Stimulated activated CD4-positive, alpha-beta T cell treated with anti-CD3 and anti-CD28 coated beads, Interleukin-2, amount 100 ng/mL, for 4 hours (primary cell): Measurements from ENCODE around the gene SEMA4C.
A peak's percentile ranks its signal among the peaks of the same experiment; 100 is the strongest.

ENCODE experiments used
- DNase-seq: peaks from one replicate; pipeline ENCODE4 v3.0.0-alpha.2; 2020; ENCODE audit warnings: low read depth

SEMA4C gene

DNA sequence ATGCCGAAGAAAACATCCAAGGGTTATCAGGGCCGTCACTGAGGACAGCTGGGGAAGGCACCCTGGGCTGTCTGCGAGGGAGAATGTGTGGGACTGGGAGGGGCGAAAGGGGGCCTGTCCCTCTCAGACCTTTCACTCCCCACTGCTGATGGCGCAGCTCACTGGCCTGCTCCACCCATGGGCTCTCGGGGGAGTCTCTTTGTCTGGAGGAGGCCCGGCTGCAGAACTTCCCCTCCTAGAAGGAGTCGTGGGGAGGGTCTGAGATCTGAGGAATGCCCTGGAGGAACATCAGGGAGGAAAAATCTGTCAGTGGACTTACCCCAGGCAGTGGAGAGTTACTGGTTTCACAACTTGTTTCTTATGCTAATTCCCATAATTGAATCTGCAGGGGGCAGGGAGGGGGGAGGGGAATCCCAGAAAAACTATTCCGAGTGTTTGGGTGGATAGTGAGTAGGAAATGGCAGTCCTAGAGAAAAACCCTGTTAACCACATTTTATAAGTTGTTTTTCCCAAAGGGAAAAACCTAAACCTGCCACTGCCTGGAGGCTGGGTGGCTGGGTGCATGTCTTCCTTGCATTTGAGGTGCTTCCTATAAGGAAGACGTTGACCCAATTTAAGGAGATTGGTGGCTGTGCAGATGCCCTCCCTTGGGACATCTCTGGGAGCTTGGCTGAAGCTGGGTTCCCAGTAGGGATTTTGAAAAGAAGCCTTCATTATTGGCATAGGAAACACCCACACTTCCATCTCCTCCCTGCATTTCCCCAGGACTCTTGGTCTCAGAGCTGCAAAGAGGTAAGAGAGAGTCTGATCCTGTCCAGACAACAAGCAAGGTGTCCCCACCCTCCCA, 11.7 kb upstream of the SEMA4C start:
- no peak for DNase-seq

DNA sequence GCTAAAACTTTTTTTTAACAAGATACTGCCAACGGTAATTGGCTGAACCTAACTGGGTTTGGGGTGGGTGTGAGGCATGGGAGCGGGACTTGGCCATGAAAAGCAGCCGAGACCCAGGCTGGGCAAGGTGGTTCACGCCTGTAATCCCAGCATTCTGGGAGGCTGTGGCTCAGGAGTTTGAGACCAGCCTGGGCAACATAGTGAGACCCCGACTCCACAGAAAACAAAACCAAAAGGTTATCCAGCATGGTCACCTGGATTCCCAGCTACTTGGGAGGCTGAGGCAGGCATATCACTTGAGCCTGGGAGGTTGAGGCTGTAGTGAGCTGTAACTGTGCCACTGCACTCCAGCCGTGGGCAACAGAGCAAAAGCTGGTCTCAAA, 11.0 kb upstream of the SEMA4C start:
- DNase-seq: no peak

DNA sequence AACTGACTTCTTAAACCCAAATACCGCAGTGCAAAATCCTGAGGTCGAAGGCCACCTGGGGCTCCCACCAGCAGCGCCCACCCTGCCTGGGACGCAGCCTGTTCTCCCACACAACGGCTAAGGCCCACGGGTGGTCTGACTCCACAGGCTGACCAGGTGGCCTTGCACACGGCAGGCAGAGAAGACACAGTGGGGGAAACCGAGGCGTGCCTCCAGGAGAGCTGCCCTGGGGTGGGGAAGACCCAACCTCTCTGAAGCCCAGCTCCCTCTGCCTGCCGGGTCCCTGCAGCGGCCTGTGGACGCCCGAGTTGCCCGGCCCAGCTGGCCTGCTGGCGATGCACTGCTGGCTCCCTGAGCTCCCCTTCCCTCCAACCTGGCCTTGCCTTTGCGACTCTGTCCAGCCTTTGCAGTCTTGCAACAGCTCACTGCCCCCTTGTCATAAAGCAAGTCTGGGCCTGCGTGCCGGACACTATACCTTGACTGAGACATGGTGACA, 9.7 kb upstream of the SEMA4C start:
- no peak for DNase-seq

DNA sequence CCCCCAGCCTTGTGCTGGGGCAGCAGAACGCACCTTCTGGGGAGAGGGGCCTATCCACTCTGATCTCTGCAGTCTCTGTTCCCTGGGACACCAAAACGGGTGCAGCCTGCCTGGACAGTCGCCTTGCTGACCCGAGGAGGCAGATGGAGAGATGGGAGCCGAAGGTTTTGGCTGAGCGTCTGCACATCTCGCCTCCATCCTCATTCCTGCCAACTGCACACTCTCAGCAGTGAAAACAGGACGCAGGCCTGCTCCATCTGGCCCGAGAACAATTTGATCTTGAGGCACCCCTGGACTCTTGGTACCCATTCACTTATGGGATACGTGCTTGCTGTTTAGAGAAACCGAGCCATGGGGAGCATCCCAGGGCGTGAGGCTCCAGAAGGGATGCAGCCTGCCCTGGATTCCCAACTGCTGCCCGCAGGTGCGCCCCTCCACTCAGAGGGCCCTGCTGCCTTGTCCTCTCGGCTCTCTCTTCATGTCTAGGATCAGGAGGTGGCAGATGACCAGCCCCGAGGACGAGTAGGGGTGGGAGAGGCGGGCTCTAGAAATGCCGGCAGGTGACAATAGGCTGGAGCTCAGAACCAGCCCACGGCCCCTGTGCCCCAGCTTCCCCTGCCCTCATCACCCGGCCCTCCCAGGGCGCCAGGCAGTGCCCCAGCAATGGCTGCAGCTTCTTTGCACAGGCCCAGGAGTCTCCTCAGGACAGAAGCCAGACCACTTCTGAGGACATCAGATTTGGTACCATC, 9.1 kb upstream of the SEMA4C start:
- no peak for DNase-seq

DNA sequence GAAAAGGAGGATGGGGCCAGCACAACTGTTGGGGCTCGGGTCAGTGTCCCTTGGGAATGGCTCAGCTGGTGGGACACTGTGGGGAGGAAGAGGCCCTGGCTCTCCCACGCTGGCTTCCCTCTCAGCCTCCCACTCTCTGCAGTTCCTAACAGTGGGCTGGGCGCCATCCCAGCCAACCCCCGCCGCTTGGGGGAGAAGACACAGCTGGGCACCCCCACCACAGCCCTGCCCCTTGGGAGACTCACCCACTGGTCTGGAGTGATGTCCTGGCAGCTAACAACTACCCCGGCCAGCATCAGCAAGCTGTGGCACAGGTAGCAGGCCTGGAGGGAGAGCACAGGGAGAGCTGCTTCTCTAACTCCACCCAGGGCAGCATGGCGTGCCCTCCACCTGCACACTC, 8.3 kb upstream of the SEMA4C start:
- DNase-seq: no peak

DNA sequence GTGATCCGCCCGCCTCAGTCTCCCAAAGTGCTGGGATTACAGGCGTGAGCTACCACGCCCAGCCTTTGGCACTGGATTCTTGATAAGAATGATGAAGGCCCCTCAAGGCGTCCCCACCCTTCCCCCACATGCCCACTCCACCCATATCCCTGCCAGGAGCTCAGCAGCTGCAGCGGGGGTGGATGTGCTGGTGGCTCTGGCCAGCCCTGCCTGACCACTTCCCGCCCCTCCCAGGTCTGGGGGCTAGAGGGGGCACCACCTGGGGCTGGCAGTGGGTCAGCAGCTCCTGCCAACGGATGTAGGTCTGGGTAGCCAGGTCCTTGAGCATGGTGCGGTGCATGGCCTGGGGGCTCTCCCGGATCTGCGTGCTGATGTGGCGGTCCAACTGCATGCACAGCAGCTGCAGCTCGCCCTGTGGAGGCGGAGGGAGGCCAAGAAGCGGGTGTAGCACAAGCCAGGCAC, 7.8 kb upstream of the SEMA4C start:
- DNase-seq: no peak

DNA sequence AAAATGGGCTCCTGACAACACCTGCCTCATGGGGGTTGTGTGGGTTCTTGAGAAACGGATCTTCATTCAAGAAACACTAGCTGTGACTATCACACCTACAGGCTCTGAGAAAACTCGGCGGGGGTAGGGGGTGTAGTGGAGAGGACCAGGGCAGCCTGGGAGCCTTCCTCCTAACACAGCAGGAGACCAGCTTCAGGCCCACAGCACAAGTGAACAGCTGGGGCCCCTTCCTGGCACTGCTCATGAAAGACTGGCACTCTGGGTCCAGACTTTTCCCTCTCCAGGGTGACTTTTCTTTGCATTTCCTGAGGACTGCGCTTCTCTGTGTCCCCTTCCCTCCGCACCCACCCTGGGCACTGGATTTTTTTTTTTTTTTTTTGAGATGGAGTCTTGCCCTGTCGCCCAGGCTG, 7.2 kb upstream of the SEMA4C start:
- no peak for DNase-seq

DNA sequence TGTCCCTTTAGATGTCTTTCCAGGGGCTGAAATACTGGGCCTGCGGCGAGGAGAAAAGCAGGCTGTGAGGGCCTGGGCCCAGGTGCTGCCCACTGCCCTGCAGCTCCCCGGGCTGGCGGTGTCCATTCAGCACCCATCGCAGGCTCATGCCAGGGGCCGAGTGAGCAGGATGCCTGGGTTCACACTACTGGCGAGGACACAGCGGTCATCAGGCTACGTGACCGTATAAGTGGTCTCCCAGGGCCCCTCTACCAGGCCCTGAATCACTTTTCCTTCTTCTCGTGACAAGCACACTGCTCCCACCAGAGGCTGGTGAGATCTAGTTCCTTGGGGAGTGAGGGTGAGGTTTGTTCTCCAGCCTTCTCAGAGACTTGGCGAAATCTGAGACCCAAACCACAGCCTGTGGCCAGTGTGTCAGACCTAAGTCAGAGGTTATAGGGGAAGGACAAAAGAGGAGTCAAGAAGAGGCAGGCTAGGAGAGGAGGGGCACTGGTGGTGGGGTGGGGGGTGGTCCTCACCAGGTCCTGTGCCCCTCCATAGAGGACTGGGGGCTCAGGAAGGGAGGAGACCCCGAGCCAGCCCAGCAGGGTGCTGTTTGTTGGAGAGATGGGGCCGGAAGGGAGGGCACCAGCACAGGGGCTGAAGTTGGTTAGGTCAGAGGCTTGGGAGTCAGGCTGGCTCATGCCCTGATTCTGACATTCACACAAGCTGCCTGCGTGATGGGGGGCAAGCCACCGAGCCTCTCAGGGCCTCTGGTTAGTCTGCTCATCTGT, 6.6 kb upstream of the SEMA4C start:
- DNase-seq: no peak

DNA sequence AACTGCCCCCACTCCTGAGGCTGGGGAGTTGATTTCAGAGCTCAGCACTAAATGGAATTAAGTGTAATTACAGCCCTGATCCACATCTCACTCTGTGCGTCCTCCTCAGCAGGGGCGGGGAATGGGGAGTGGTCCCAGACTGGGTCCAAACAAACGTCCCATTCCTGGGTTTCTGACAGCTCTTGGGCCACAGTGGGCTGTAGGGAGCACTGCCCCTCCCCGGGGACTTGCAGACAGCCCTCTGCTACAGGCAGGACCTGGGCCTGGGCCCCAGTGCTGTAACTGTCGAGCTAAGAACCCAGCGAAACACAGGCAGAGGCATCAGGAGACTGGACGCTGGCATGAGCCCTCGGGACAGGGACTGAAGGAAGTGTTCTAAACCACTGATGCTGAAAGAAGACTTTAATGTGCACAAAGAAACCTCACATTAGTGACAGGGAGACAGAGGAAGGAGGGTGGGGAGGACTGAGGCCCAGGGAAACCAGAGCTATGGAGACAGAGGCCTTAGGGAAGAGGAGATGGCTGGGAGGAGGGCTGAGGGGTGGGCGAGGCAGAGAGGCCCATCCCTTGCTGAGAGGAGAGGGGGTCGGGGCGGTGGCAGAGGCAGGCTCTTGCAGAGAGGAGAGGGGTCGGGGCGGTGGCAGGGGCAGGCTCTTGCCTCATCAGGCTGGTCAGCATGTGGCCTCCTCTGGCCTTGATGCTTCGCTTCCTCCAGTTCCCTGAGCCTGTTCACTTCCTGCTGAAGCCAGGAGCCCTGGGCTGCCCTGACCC, 5.8 kb upstream of the SEMA4C start:
- no peak for DNase-seq

DNA sequence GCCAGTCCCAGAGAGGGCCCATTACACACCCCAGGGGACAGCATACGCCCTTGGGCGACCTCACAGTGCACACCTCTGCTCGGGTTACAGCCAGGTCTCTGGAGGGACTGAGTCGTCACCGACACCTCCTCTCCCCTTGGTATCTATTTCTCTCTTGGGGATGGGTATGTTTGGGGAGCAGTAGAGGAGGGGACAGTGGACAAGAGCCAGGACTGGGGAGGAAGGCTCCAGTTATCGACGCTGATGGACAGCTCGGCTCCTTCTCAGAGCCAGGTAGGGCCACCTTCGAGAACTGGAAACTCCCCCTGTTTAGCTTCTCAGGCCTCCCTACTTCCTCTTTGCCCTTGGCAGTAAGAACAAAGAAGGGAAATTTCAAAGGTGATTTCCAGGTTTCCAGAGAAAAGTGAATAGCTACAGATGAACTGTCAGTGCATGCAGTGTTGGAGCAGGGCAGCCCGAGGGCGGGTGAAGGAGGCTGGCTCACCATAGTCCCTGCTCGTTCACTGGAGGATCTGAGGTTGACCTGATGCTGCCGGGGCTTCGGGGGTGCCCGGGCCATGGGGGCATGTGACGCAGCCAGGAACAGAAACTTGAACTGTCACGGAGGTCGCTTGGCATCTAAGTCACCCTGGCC, 4.4 kb upstream of the SEMA4C start:
- no peak for DNase-seq

DNA sequence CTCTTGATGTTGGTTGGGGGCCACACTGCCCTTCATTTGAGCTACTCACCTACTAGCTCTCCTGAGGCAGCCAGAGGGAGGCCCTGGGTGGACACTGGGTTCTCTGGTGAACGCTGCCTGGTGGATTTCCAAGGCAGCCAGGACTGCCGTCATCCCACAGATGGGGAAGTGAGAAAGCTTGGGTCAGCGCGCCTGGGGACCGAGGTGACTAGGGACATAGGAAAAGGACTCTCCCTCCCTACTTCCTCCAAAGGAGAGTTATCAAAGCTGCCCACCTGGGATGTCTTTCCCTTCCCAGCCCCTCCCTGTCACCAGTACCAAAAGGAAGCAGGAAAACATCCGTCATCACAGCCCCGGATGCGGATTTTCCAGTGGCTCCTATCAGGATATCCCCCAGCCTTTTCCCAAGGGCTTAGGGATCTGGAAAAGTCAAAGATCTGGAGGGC, 3.8 kb upstream of the SEMA4C start:
- DNase-seq: no peak

DNA sequence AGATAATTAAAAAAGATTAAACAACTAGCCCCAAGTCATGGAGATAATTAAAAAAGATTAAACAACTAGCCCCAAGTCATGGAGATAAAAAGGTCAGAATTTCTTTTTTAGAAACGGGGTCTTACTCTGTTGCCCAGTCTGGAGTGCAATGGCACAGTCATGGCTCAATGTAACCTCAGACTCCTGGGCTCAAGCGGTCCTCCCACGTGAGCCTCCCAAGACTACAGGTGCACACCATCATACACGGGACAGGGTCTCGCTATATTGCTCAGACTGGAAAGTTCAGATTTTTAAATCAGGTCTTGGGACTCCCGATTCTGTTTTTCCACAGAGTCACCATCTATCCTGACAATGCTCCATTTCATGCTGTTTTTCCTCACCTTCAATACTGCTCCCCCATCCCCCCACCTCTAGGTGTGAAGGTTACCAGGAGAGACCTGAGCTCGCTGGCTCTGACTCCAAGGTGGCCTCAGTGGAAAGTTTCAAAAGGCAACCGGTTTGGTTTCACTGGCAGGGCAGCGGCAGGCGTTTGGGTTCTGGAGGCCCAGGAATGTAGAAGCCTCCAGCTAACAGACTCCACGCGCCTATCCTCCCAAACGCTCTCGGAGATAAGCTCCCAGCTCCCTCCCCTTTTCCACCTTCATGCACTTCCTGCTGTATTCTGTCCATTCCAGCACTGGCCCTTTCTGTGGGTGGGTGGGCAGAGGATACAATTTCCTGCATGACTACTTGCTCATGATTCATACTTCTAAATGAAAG, 2.9 kb upstream of the SEMA4C start:
- DNase-seq: no peak

DNA sequence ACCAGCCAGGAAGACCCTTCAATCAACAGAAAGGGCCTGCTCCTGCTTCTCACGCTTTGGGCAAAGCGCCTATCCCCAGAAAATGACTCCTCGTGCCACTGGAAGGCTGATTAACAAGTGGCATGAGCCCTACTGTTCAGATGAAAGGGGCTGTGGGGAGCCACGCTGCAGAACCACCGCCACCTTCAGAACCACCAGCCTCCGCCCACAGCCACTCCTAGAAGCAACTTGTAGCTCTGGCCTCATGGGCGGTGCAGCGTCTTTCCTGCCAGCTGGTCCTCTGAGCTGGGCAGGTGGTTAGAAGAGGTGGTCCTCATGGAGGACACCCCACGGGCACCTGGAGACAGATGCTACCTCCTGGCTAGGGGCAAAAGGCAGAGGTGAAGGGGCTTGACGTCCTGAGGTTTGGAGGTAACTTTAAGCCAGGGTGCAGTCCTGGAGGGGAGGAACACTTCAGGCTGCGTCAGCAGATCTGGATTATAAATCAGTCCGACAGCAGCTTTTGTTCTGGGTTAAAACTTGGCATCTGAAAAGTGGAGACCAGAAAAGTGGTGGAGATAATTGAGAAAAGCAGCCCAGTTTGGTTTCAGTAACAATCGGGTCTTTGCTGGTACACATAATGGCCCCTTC, 861 bp upstream of the SEMA4C start:
- peak; percentile 48 for DNase-seq

DNA sequence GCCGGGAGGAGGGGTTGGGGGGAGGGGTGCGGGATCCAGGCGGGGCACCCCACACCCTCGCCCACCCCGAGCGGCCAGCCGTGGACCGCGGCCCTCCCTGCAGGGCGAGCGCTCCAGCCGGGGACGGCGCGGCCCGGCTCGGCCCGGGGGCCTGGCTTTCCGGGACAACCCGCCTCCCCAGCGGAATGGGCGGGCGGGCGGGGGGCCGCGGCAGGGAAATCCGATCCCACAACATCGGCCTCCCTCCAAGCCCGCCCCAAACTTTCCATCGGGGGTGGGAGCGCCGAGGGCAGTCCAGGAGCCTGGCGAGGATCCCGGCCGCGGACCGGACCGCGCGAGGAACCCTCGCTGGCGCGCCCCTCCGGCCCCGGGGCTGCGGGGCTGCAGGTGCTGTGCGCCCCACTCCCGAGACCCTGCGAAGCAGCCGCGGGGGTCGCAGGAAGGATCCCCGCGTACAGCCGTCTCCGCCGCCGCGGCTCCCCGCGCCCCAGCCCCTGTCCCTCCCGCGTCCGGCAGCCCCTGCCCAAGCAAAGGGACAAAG, 529 bp downstream of the SEMA4C start:
- no peak for DNase-seq

DNA sequence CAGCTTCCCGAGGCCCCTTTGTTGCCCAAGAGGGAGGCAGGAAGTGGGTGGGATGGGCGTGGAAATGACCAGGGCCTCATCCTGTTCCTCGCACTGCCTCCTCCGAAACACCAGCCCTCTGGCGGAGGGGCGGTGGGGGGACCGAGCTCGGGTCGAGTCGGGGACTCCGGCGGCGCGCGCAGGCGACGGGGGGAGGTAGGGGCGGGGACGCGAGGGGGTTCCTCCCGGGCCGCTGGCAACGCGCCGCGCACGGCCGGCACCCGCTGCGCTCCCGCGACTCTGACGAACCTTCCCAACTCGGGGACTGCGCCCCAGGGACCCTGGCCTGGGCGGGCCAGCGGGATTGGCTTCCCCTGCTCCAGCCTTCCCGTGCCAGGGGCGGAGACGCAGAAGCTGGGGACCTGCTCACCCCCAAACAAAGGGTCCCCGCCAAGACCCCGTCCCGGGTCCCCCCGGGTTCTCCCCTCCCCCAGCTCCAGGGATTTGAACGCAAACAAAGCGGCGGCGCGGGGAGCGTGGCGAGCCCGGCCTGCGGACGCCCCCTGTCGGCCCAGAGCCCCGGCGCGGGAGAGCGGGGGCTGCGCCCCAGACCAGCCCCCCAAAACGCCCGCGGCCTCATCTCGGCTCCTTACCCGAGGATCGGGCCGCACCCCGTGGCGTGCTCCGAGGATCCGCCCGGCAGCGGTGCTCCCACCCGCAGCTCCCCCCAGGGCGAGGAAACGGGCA, 1.2 kb downstream of the SEMA4C start:
- DNase-seq: peak; percentile 28

DNA sequence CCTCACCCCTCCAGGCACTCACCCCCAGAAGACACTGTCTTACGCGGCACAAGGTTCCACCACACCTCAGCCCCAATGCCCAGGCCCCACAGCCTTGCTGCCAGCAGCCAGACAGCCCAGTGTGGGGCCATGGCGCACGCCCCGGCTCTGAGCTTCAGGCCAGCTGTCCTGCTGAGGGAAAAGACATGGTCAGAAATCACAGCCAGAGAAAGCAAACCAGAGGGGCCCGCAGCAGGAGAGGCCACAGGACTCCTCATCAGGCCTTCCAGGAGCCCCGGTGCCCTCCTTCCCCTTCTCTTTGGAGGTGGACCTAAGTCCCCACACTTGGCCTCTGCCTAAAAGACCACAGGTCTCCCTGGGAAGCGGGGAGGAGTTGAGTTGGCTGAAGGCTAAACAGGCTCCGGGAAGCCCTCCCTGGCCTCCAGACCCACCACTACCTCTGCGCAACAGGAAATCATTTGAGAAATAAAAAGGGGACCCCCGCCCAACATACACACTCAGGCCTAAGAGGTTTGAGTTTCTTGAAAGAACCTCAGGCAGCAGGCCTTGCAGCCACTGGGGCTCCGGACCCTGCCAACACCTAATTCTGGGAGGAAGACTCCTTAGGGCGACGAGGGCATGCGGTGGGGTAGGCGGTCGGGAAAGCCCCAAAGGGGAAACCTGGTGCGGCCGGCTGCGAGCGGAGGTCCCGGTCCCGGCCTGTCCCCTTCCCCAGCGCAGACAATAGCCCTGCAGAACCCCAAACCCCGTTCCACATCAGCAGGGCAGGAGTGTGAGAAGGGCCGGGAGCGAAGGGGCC, 1.9 kb downstream of the SEMA4C start:
- DNase-seq: no peak

DNA sequence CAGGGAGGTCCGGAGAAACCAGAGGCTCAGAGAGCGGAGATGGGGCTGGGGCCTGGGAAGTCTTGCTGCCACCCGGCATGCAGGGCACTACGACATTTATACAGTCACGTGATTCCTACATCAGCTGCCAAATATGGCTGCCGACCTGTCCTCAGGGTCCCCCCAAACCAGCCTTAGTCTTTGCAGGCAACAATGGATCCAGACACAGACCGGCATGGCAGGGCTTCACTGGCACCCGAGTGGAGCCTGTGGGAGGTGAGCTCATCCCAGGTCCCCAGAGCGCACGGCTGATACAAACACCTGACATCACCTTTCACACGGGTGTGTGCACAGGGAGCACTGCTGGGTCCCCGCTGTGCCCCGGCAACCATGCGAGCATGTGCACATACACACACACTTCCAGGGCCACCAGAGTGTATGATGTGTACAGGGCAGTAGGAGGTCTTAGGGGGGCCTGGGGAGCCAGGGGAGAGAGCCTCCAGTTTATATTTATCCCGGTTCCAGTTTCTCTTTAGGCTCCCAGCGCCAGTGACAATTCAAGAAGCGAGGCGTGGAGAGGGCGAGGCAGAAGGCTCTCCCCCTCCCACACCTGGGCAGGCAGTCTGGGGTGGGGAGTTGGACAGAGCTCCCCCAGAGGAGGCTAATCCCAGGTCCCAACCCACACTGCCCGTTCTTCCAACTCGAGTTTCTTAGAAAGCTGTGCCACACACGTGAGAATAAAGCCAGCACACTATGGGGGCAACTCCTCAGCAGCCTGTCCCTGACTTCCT, 2.7 kb downstream of the SEMA4C start:
- no peak for DNase-seq
